ENCODE results near the gene CPLANE1.

Gene CPLANE1

DNA sequence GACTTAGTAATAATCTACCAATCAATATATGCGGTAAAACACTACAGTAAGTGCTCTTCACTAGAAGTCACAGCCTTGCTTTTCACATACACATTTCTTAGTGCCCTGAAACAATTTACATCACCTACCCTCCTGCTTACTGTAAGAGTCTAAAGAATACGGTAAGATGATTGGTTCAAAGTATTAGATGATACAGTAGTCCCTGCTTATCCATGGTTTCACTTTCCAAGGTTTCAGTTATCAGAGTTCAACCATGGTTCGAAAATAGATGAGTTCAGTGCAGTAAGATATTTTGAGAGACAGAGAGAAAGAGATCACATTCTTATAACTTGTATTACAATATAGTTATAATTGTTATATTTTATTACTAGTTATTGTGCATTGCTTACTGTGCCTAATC is 83.0 kb downstream of the CPLANE1 start:
- no peak overlapping the region for H2BK120ac ChIP-seq (ENCODE audit: insufficient read depth, low read length, poor library complexity)
- no peak overlapping the region for H2BK12ac ChIP-seq (ENCODE audit: low read length)
- H3K27ac ChIP-seq (ENCODE audit: low read depth, low read length) = no peak overlapping the region
- no peak overlapping the region for H2AK5ac ChIP-seq (ENCODE audit: low read length)
- no peak overlapping the region for H4K8ac ChIP-seq (ENCODE audit: low read depth, low read length)
- H3K79me1 ChIP-seq (ENCODE audit: low read length) = no peaks in the 10 kb centered on the region
- no peaks in the 10 kb centered on the region for H3K9me3 ChIP-seq (ENCODE audit: insufficient read depth, low read depth, low read length)
- no peak overlapping the region for H2AFZ ChIP-seq (ENCODE audit: insufficient read depth, low read length, poor library complexity)
- no peaks in the 10 kb centered on the region for H3K79me2 ChIP-seq (ENCODE audit: control insufficient read depth, insufficient read depth, low read length, poor library complexity)
- H3K4ac ChIP-seq (ENCODE audit: low read depth, low read length) = no peak overlapping the region
- H4K12ac ChIP-seq (ENCODE audit: low read depth, low read length) = no peak overlapping the region
- WGBS (ENCODE audit: extremely low coverage, insufficient coverage, insufficient read length) = no CpG with 5 or more reads among the region's 3 CpGs
- H3K4me1 ChIP-seq (ENCODE audit: control insufficient read depth in 1 of 2, insufficient read depth in 2 of 2, low read length in 2 of 2) = no peaks in the 10 kb centered on the region
- H4K91ac ChIP-seq (ENCODE audit: low read depth, low read length) = no peak overlapping the region
- no peak for DNase-seq
- no peak overlapping the region for H3K23ac ChIP-seq (ENCODE audit: low read length)
- H2BK5ac ChIP-seq (ENCODE audit: low read depth, low read length, poor library complexity) = no peak overlapping the region
- H3K4me3 ChIP-seq (ENCODE audit: low read depth, low read length) = no peak overlapping the region
- H3K14ac ChIP-seq (ENCODE audit: low read length) = no peak overlapping the region
- no peaks in the 10 kb centered on the region for H3K27me3 ChIP-seq (ENCODE audit: insufficient read depth, low read length)
- no peak overlapping the region for H3K4me2 ChIP-seq (ENCODE audit: low read length)
- no peak overlapping the region for H3K9ac ChIP-seq (ENCODE audit: low read length)
- peaks cover 7 to 16% of the 10 kb centered on the region in 2 experiments for H3K36me3 ChIP-seq (ENCODE audit: control insufficient read depth in 1 of 2, insufficient read depth in 2 of 2, low read length in 2 of 2)
- no peak overlapping the region for H3K18ac ChIP-seq (ENCODE audit: low read length)

DNA sequence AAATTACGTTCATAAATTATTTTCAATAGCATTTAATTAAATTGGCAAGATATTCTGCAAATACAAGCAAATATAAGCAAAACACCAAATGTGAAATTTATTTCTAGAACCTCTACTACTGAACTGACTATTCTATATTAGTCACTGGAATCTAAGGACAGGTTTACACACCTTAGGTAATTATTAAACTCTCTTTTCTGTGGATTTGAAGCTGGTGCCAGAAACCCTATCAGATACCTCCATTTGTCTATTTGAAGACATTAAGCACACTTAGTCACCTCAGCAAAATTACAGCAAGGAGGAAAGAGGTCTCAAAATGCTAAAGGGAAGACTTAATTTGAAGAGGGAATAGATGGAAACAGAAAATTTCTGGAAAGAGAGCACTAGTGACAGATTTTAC is 83.4 kb downstream of the CPLANE1 start:
- Histone ChIP-seq H2AFZ (ENCODE audit: insufficient read depth, low read length, poor library complexity) (no peak overlapping the region), H3K23ac (ENCODE audit: low read length) (no peak overlapping the region), H3K9ac (ENCODE audit: low read length) (no peak overlapping the region), H3K27me3 (ENCODE audit: insufficient read depth, low read length) (no peaks in the 10 kb centered on the region), H3K4me3 (ENCODE audit: low read depth, low read length) (no peak overlapping the region), H3K27ac (ENCODE audit: low read depth, low read length) (no peak overlapping the region), H3K4me2 (ENCODE audit: low read length) (no peak overlapping the region), H4K91ac (ENCODE audit: low read depth, low read length) (no peak overlapping the region), H2BK5ac (ENCODE audit: low read depth, low read length, poor library complexity) (no peak overlapping the region), H4K12ac (ENCODE audit: low read depth, low read length) (no peak overlapping the region), H2BK12ac (ENCODE audit: low read length) (no peak overlapping the region), H3K18ac (ENCODE audit: low read length) (no peak overlapping the region), H2AK5ac (ENCODE audit: low read length) (no peak overlapping the region), H3K9me3 (ENCODE audit: insufficient read depth, low read depth, low read length) (no peaks in the 10 kb centered on the region), H3K79me1 (ENCODE audit: low read length) (no peaks in the 10 kb centered on the region), H3K4ac (ENCODE audit: low read depth, low read length) (no peak overlapping the region), H2BK120ac (ENCODE audit: insufficient read depth, low read length, poor library complexity) (no peak overlapping the region), H3K36me3 (ENCODE audit: control insufficient read depth in 1 of 2, insufficient read depth in 2 of 2, low read length in 2 of 2) (peaks cover 7 to 12% of the 10 kb centered on the region in 2 experiments), H4K8ac (ENCODE audit: low read depth, low read length) (no peak overlapping the region), H3K14ac (ENCODE audit: low read length) (no peak overlapping the region), H3K79me2 (ENCODE audit: control insufficient read depth, insufficient read depth, low read length, poor library complexity) (no peaks in the 10 kb centered on the region), H3K4me1 (ENCODE audit: control insufficient read depth in 1 of 2, insufficient read depth in 2 of 2, low read length in 2 of 2) (no peaks in the 10 kb centered on the region)
- no CpG with 5 or more reads among the region's 1 CpG for WGBS (ENCODE audit: extremely low coverage, insufficient coverage, insufficient read length)
- DNase-seq = no peak

DNA sequence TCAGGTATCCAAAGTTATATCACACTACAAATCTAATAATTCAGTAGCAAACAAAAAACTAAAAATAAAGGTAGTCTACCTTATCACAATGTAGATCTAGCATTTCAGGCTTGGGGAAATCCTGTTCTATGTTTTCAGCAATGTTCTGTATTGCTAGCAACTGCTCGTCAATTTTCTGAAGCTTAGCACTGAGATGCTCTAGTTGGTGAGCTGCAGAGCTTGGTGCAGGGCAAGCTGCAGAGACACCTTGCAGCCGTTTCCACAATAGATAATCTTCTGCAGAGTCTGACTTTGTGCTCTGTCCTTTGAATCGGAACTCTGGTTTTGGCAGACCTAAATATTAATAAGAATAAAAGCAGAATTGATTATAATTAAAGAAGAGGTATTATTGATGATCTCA is 95.5 kb downstream of the CPLANE1 start:
- no CpG with 5 or more reads among the region's 3 CpGs for WGBS (ENCODE audit: extremely low coverage, insufficient coverage, insufficient read length)
- Histone ChIP-seq H2AFZ (ENCODE audit: insufficient read depth, low read length, poor library complexity) (no peak overlapping the region), H3K9me3 (ENCODE audit: insufficient read depth, low read depth, low read length) (no peaks in the 10 kb centered on the region), H3K4me1 (ENCODE audit: control insufficient read depth in 1 of 2, insufficient read depth in 2 of 2, low read length in 2 of 2) (no peaks in the 10 kb centered on the region), H4K12ac (ENCODE audit: low read depth, low read length) (no peak overlapping the region), H2AK5ac (ENCODE audit: low read length) (no peak overlapping the region), H3K18ac (ENCODE audit: low read length) (no peak overlapping the region), H2BK12ac (ENCODE audit: low read length) (no peak overlapping the region), H3K23ac (ENCODE audit: low read length) (no peak overlapping the region), H3K4me2 (ENCODE audit: low read length) (no peak overlapping the region), H3K36me3 (ENCODE audit: control insufficient read depth in 1 of 2, insufficient read depth in 2 of 2, low read length in 2 of 2) (peaks cover 6 to 16% of the 10 kb centered on the region in 2 experiments), H2BK5ac (ENCODE audit: low read depth, low read length, poor library complexity) (no peak overlapping the region), H3K79me1 (ENCODE audit: low read length) (no peaks in the 10 kb centered on the region), H2BK120ac (ENCODE audit: insufficient read depth, low read length, poor library complexity) (no peak overlapping the region), H3K14ac (ENCODE audit: low read length) (no peak overlapping the region), H3K4me3 (ENCODE audit: low read depth, low read length) (no peak overlapping the region), H3K27me3 (ENCODE audit: insufficient read depth, low read length) (no peaks in the 10 kb centered on the region), H4K8ac (ENCODE audit: low read depth, low read length) (no peak overlapping the region), H3K79me2 (ENCODE audit: control insufficient read depth, insufficient read depth, low read length, poor library complexity) (no peaks in the 10 kb centered on the region), H3K4ac (ENCODE audit: low read depth, low read length) (no peak overlapping the region), H3K27ac (ENCODE audit: low read depth, low read length) (no peak overlapping the region), H3K9ac (ENCODE audit: low read length) (no peak overlapping the region), H4K91ac (ENCODE audit: low read depth, low read length) (no peak overlapping the region)
- no peak for DNase-seq

DNA sequence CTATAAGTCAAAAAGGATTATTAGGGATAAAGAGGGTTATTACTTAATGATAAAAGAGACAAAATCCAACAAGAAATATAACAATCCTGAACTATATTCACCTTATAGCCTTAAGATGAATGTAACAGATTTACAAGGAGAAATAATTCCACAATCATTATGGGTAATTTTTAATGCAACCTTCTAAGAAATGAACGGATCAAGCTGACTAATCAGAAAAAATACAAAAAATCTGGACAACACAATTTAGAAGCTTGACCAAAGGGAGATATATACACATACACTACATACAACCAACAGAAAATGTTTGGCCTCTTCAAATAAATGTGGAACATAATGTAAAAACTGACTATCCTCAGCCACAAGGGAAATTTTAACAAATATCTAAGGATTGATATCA is 102.3 kb downstream of the CPLANE1 start:
- no peak overlapping the region for H2AK5ac ChIP-seq (ENCODE audit: low read length)
- H3K18ac ChIP-seq (ENCODE audit: low read length) = no peak overlapping the region
- H3K27ac ChIP-seq (ENCODE audit: low read depth, low read length) = no peak overlapping the region
- H3K9ac ChIP-seq (ENCODE audit: low read length) = no peak overlapping the region
- no peak overlapping the region for H3K14ac ChIP-seq (ENCODE audit: low read length)
- no peaks in the 10 kb centered on the region for H3K79me1 ChIP-seq (ENCODE audit: low read length)
- no peak overlapping the region for H4K8ac ChIP-seq (ENCODE audit: low read depth, low read length)
- H4K91ac ChIP-seq (ENCODE audit: low read depth, low read length) = no peak overlapping the region
- WGBS (ENCODE audit: extremely low coverage, insufficient coverage, insufficient read length) = no CpG with 5 or more reads among the region's 1 CpG
- H2AFZ ChIP-seq (ENCODE audit: insufficient read depth, low read length, poor library complexity) = no peak overlapping the region
- H2BK5ac ChIP-seq (ENCODE audit: low read depth, low read length, poor library complexity) = no peak overlapping the region
- DNase-seq = no peak
- H3K79me2 ChIP-seq (ENCODE audit: control insufficient read depth, insufficient read depth, low read length, poor library complexity) = no peaks in the 10 kb centered on the region
- H3K27me3 ChIP-seq (ENCODE audit: insufficient read depth, low read length) = no peaks in the 10 kb centered on the region
- no peaks in the 10 kb centered on the region for H3K4me1 ChIP-seq (ENCODE audit: control insufficient read depth in 1 of 2, insufficient read depth in 2 of 2, low read length in 2 of 2)
- H3K4me2 ChIP-seq (ENCODE audit: low read length) = no peak overlapping the region
- no peak overlapping the region for H3K23ac ChIP-seq (ENCODE audit: low read length)
- H2BK12ac ChIP-seq (ENCODE audit: low read length) = no peak overlapping the region
- peaks cover 3% of the 10 kb centered on the region for H3K9me3 ChIP-seq (ENCODE audit: insufficient read depth, low read depth, low read length)
- H4K12ac ChIP-seq (ENCODE audit: low read depth, low read length) = no peak overlapping the region
- H2BK120ac ChIP-seq (ENCODE audit: insufficient read depth, low read length, poor library complexity) = no peak overlapping the region
- no peak overlapping the region for H3K4ac ChIP-seq (ENCODE audit: low read depth, low read length)
- H3K36me3 ChIP-seq (ENCODE audit: control insufficient read depth in 1 of 2, insufficient read depth in 2 of 2, low read length in 2 of 2) = peaks cover 3 to 12% of the 10 kb centered on the region in 2 experiments
- no peak overlapping the region for H3K4me3 ChIP-seq (ENCODE audit: low read depth, low read length)
